A549 (cell line): ENCODE results near the gene FAAH. TPM values are rescaled to one million over a fixed set of nuclear protein-coding genes. Genes with fewer than 3 reads are reported as not detected.

ENCODE experiments used
- ATAC-seq, 2 experiments: fragments of 200-7000 bp in 1 of 2; fragments of >200 bp in 1 of 2; cut with Nextera tagmentation in 1 of 2; cut with Tn5 transposase in 1 of 2; 3 replicates each; pipeline versions ENCODE4 v1.8.0 to v1.9.1; 2018 to 2020; ENCODE audit warnings: mild to moderate bottlenecking in 1 of 2, moderate library complexity in 1 of 2
- CTCF ChIA-PET: fragments of 300-600 bp; sonication (Branson Sonifier 250); formaldehyde crosslinking; extraction: SDS; loops from one replicate; lab custom pipeline; 2021; ENCODE audit warnings: antibody characterized with exemption, inconsistent platforms; lab: Yijun Ruan, JAX
- POLR2A ChIA-PET: fragments of 350-600 bp; formaldehyde crosslinking; extraction: SDS; loops from one replicate; lab custom pipeline; 2021; ENCODE audit warnings: antibody characterized with exemption, inconsistent platforms; lab: Yijun Ruan, JAX
- DNase-seq, 2 experiments: peaks; one replicate each; pipeline versions ENCODE4 v3.0.0 to v3.0.0-alpha.2; 2011 to 2016; ENCODE audit warnings: low read depth in 1 of 2, low spot score in 1 of 2
- FAIRE-seq: peaks from 2 replicates; lab custom pipeline; 2011; peaks lifted over from hg19 to GRCh38; lab: Jason Lieb, UNC
- H3K27ac ChIP-seq, 2 experiments: fragments of >200 bp; sonication (Bioruptor Twin); formaldehyde crosslinking; 3 replicates each; pipeline ENCODE4 v1.5.1; 2016 to 2017
- H3K4me1 ChIP-seq: fragments of >200 bp; sonication (Bioruptor Twin); formaldehyde crosslinking; 3 replicates; pipeline ENCODE4 v1.6.1; 2016
- H3K4me2 ChIP-seq: fragments of >200 bp; sonication (Bioruptor Twin); formaldehyde crosslinking; 3 replicates; pipeline ENCODE4 v1.6.1; 2016
- H3K4me3 ChIP-seq: fragments of >200 bp; sonication (Bioruptor Twin); formaldehyde crosslinking; 3 replicates; pipeline ENCODE4 v1.5.1; 2016
- H3K9me3 ChIP-seq: fragments of >200 bp; sonication (Bioruptor Twin); formaldehyde crosslinking; 3 replicates; pipeline ENCODE4 v1.6.1; 2016
- ATOH8 ChIP-seq: fragments of 250-450 bp; sonication (Bioruptor Pico); IDR thresholded peaks from 2 replicates; pipeline ENCODE4 v1.5.0; 2020; ENCODE audit warnings: low read depth, mild to moderate bottlenecking, moderate library complexity
- BCL3 ChIP-seq: fragments of >200 bp; sonication (Bioruptor Twin); formaldehyde crosslinking; IDR thresholded peaks from 3 replicates; pipeline ENCODE4 v1.6.1; 2016
- CBX8 ChIP-seq: fragments of 200-600 bp; sonication (generic); IDR thresholded peaks from 2 replicates; pipeline ENCODE4 v1.6.1; 2016
- CHD2 ChIP-seq: fragments of 150-350 bp; IDR thresholded peaks from 2 replicates; pipeline ENCODE4 v1.6.1; 2014; ENCODE audit warnings: low read length; ENCODE audit not compliant: partially characterized antibody
- CHD4 ChIP-seq: fragments of 200-600 bp; sonication (generic); IDR thresholded peaks from 2 replicates; pipeline ENCODE4 v1.6.1; 2016; ENCODE audit warnings: antibody characterized with exemption, mild to moderate bottlenecking, borderline replicate concordance
- E2F6 ChIP-seq: IDR thresholded peaks from 2 replicates; pipeline ENCODE4 v1.6.1; 2012; ENCODE audit warnings: low read depth, borderline replicate concordance
- EHMT2 ChIP-seq: fragments of 200-600 bp; sonication (generic); IDR thresholded peaks from 2 replicates; pipeline ENCODE4 v1.6.1; 2016; ENCODE audit warnings: antibody characterized with exemption, low read depth, mild to moderate bottlenecking, moderate library complexity
- FOSB ChIP-seq: fragments of 250-450 bp; sonication (Bioruptor Pico); IDR thresholded peaks from 2 replicates; pipeline ENCODE4 v1.5.0; 2020; ENCODE audit warnings: mild to moderate bottlenecking, moderate library complexity
- FOXS1 ChIP-seq: fragments of 250-450 bp; sonication (Bioruptor Pico); IDR thresholded peaks from 2 replicates; pipeline ENCODE4 v1.5.0; 2020; ENCODE audit warnings: mild to moderate bottlenecking, moderate library complexity
- GATA3 ChIP-seq: IDR thresholded peaks from 2 replicates; pipeline ENCODE4 v1.6.1; 2012; ENCODE audit warnings: borderline replicate concordance
- HDAC2 ChIP-seq: fragments of 200-600 bp; sonication (generic); IDR thresholded peaks from 2 replicates; pipeline ENCODE4 v1.6.1; 2016
- HOXA7 ChIP-seq: fragments of 250-450 bp; sonication (Bioruptor Pico); IDR thresholded peaks from 2 replicates; pipeline ENCODE4 v1.5.0; 2020; ENCODE audit warnings: mild to moderate bottlenecking, moderate library complexity
- HOXB13 ChIP-seq: fragments of 250-450 bp; sonication (Bioruptor Pico); IDR thresholded peaks from 2 replicates; pipeline ENCODE4 v1.5.0; 2020; ENCODE audit warnings: low read depth, mild to moderate bottlenecking, moderate library complexity
- JUN ChIP-seq, 2 experiments: fragments of >200 bp; sonication (Bioruptor Twin); formaldehyde crosslinking; IDR thresholded peaks; 2 replicates in 1 of 2; 3 replicates in 1 of 2; pipeline ENCODE4 v1.6.1; 2016 to 2017
- JUNB ChIP-seq: fragments of >200 bp; sonication (Bioruptor Twin); formaldehyde crosslinking; IDR thresholded peaks from 2 replicates; pipeline ENCODE4 v1.6.1; 2016
- MAX ChIP-seq: IDR thresholded peaks from 2 replicates; pipeline ENCODE4 v1.6.1; 2012
- MAZ ChIP-seq: fragments of 150-350 bp; IDR thresholded peaks from 2 replicates; pipeline ENCODE4 v1.6.1; 2014; ENCODE audit warnings: antibody characterized with exemption, low read depth, low read length, borderline replicate concordance
- POLR2A ChIP-seq: IDR thresholded peaks from 2 replicates; pipeline ENCODE4 v1.6.1; 2012; ENCODE audit warnings: mild to moderate bottlenecking, low read length
- POLR2AphosphoS2 ChIP-seq: conservative IDR thresholded peaks from 2 replicates; pipeline ENCODE4 v1.6.1; 2012; ENCODE audit warnings: low read length, improper control_type of control experiment, inconsistent platforms
- REST ChIP-seq: fragments of 200-600 bp; sonication (generic); IDR thresholded peaks from 2 replicates; pipeline ENCODE4 v1.6.1; 2016; ENCODE audit warnings: antibody characterized with exemption, mild to moderate bottlenecking, moderate library complexity
- RNF2 ChIP-seq: fragments of 200-600 bp; sonication (generic); IDR thresholded peaks from 2 replicates; pipeline ENCODE4 v1.6.1; 2016; ENCODE audit warnings: low read depth, mild to moderate bottlenecking, antibody characterized with exemption, moderate library complexity, borderline replicate concordance
- TP53 ChIP-seq: fragments of 250-450 bp; sonication (Bioruptor Pico); IDR thresholded peaks from 2 replicates; pipeline ENCODE4 v1.5.0; 2021; ENCODE audit warnings: mild to moderate bottlenecking, moderate library complexity
- USF2 ChIP-seq: fragments of 450-650 bp; IDR thresholded peaks from 2 replicates; pipeline ENCODE4 v1.6.1; 2014; ENCODE audit warnings: antibody characterized with exemption
- ZFP36 ChIP-seq: fragments of 450-650 bp; IDR thresholded peaks from 2 replicates; pipeline ENCODE4 v1.6.1; 2014; ENCODE audit warnings: borderline replicate concordance; ENCODE audit not compliant: partially characterized antibody
- WGBS: methylation state at CpG from one replicate; pipeline ENCODE4 v1.1.6; 2017; ENCODE audit errors: missing lambda C conversion rate; 5-methylcytosine and 5-hydroxymethylcytosine counted together
- polyA plus RNA-seq, 4 experiments: library from polyadenylated mRNA; depleted of rRNA in 3 of 4; stranded (reverse); fragments of >200 nt; fragmentation: RNase III in 1 of 4; extraction: RNeasy Plus Mini Kit Qiagen cat#74134 plus additional on column Dnase treatment in 1 of 4; gene quantifications; 2 replicates in 3 of 4; 3 replicates in 1 of 4; pipeline ENCODE4 v1.2.3, GENCODE V29; 2011 to 2017

Gene FAAH
- polyA plus RNA-seq, 2 of the 4 experiments (the other 2 are of a cell fraction): 1.2 to 1.3 TPM

- WGBS: 57% methylated on average over 6 of the region's 6 CpGs
- no peak overlapping the region for H3K27ac ChIP-seq
- peak; percentile 24 to 58; a peak in 3 of 6 replicates for ATAC-seq
- H3K9me3 ChIP-seq: no peaks in the 10 kb centered on the region
- DNase-seq: no peak
- no peak overlapping the region for H3K4me2 ChIP-seq
- POLR2A ChIA-PET: no interaction called here
- H3K4me1 ChIP-seq: no peaks in the 10 kb centered on the region
- TF ChIP-seq ATOH8 (CRISPR knock-in tag) (no peak), POLR2AphosphoS2 (no peak), CHD4 (no peak), BCL3 (no peak), MAZ (no peak), JUNB (no peak), CHD2 (no peak), REST (no peak), POLR2A (no peak), TP53 (CRISPR knock-in tag) (no peak), HOXA7 (CRISPR knock-in tag) (no peak), USF2 (no peak), CBX8 (no peak), JUN (IDR thresholded peaks at IDR 0.05) (no peak), HDAC2 (no peak), E2F6 (no peak), GATA3 (no peak)
- FAIRE-seq: no peak
- CTCF ChIA-PET: interaction anchor here (0.9 to 5.3 kb wide), 3 partner anchors 11 to 116 kb away, joined by 3 to 24 read pairs (median 3); no protein-coding TSS in a partner anchor
- no peak overlapping the region for H3K4me3 ChIP-seq
These were observed 37.6 kb downstream of the FAAH start for GRCh38 chr1:46431695-46432094.

GRCh38 chr1:46432781-46433327 lies 38.7 kb downstream of the FAAH start:
- no peak overlapping the region for H3K4me3 ChIP-seq
- DNase-seq (no peak), ATAC-seq (no peak), FAIRE-seq (no peak)
- 75% methylated on average over 6 of the region's 10 CpGs for WGBS
- POLR2A ChIA-PET: no interaction called here
- TF ChIP-seq MAX: no peak
- TF ChIP-seq FOXS1 (CRISPR knock-in tag): no peak
- no peak for TF ChIP-seq CBX8
- no peak for TF ChIP-seq EHMT2
- TF ChIP-seq FOSB (CRISPR knock-in tag): no peak
- TF ChIP-seq JUN (IDR thresholded peaks at IDR 0.05): no peak
- TF ChIP-seq RNF2: no peak
- no peak for TF ChIP-seq ZFP36
- TF ChIP-seq HOXB13 (CRISPR knock-in tag): no peak
- no peak for TF ChIP-seq HDAC2
- no peaks in the 10 kb centered on the region for H3K4me1 ChIP-seq
- CTCF ChIA-PET: interaction anchor here (1.0 to 5.3 kb wide), 6 partner anchors 9 to 116 kb away, joined by 3 to 24 read pairs (median 3); no protein-coding TSS in a partner anchor
- H3K4me2 ChIP-seq: no peak overlapping the region
- H3K27ac ChIP-seq: no peak overlapping the region
- no peaks in the 10 kb centered on the region for H3K9me3 ChIP-seq
